Measurements from ENCODE around the gene FAM237A. TPM values are rescaled to one million over a fixed set of nuclear protein-coding genes. Genes with fewer than 3 reads are reported as not detected.

FAM237A gene
- total and polyA plus RNA-seq, 9 of the 15 experiments (the other 6 are each of a cell fraction or from before 2014, with no cell fraction given): not detected

- TF ChIP-seq ATF3 (IDR thresholded peaks at IDR 0.05) (peak; percentile 56), ATF3 (CRISPR knock-in tag; conservative IDR thresholded peaks at IDR 0.05) (no peak), NFE2 (IDR thresholded peaks at IDR 0.05; ENCODE audit: low read depth) (peak; percentile 95), CREM (IDR thresholded peaks at IDR 0.05; ENCODE audit: low read depth) (peak; percentile 65), ZKSCAN3 (CRISPR knock-in tag; IDR thresholded peaks at IDR 0.05) (no peak), ZNF3 (CRISPR knock-in tag; IDR thresholded peaks at IDR 0.05) (no peak), MAFF (IDR thresholded peaks at IDR 0.05; ENCODE audit: low read length) (peak; percentile 85), FOSL1 (tag; conservative IDR thresholded peaks at IDR 0.05) (peak; percentile 60), ZNF316 (IDR thresholded peaks at IDR 0.05) (peak; percentile 86), TARDBP (IDR thresholded peaks at IDR 0.05) (no peak)
Observed at GRCh38 chr2:206614811-206615210, 27.5 kb upstream of the FAM237A start (continued).

- H3K9ac ChIP-seq (ENCODE audit: insufficient read depth in 1 of 2, low read depth in 2 of 2, low read length in 2 of 2): no peak overlapping the region
- H3K27ac ChIP-seq (ENCODE audit: extremely low read depth, low read depth, low read length): peak overlapping the region; percentile 61; the same call in 2 of the 3 replicates
- H3K9me3 ChIP-seq (replicated peaks; ENCODE audit: control insufficient read depth, insufficient read depth, low read depth, low read length): no peaks in the 10 kb centered on the region
- 0 out of 5 replicates have a peak, but pooled peaks cover 0 to 1% of the 10 kb centered on the region in 2 experiments for H3K27me3 ChIP-seq (ENCODE audit: control insufficient read depth in 2 of 2, insufficient read depth in 2 of 2, low read length in 2 of 2)
- ChIA-PET POLR2A (interaction anchor here (0.6 kb wide), 1 partner anchor 75 kb away, joined by 3 read pairs; no protein-coding TSS in a partner anchor), CTCF (ENCODE audit: low intra/inter-chr PET ratio) (no interaction called here)
- H4K20me1 ChIP-seq (replicated peaks; ENCODE audit: control insufficient read depth, insufficient read depth, low read length): no peaks in the 10 kb centered on the region
- no peak overlapping the region for H3K4me3 ChIP-seq
- 43% methylated on average over 7 of the region's 7 CpGs for WGBS (ENCODE audit: insufficient coverage, low coverage, missing lambda C conversion rate)
- in situ Hi-C loops (cut with MboI): no loop called here
- BruUV-seq (replicated peaks): no TSS peak
- peak overlapping the region; percentile 78 for H2AFZ ChIP-seq (ENCODE audit: low read depth, low read length)
- DNase-seq (ENCODE audit: extremely low read depth in 1 of 4, low spot score in 3 of 4) (peak in 2 of 4 experiments; percentile 7 to 8), FAIRE-seq (no peak), ATAC-seq (peak; percentile 87)
- H3K79me2 ChIP-seq (ENCODE audit: control insufficient read depth, insufficient read depth, low read length): no peaks in the 10 kb centered on the region
- H3K4me1 ChIP-seq (replicated peaks in 1 of 2; ENCODE audit: control insufficient read depth in 2 of 2, insufficient read depth in 2 of 2, low read length in 2 of 2): peaks cover 0 to 4% of the 10 kb centered on the region in 2 experiments; a peak in 2 of 5 replicates
- H3K4me2 ChIP-seq (ENCODE audit: insufficient read depth, low read length): no peak overlapping the region; the same call in 1 of the 2 replicates
- no peaks in the 10 kb centered on the region for H3K9me1 ChIP-seq (ENCODE audit: control insufficient read depth, insufficient read depth, low read length)
- no peaks in the 10 kb centered on the region for H3K36me3 ChIP-seq (ENCODE audit: control insufficient read depth, insufficient read depth, low read length)
- TF ChIP-seq ZNF124 (CRISPR knock-in tag; IDR thresholded peaks at IDR 0.05) (no peak), MLLT1 (IDR thresholded peaks at IDR 0.05) (no peak), ZNF639 (CRISPR knock-in tag; conservative IDR thresholded peaks at IDR 0.05 in 1 of 2, IDR thresholded peaks at IDR 0.05 in 1 of 2) (no peak)
- intact Hi-C loops (cut with micrococcal nuclease): no loop called here
Observed at GRCh38 chr2:206615417-206616089, 26.7 kb upstream of the FAM237A start.
